Fibroblast of villous mesenchyme (primary cell): Measurements from ENCODE around the gene ZBTB16. TPM values are rescaled to one million over a fixed set of nuclear protein-coding genes. Genes with fewer than 3 reads are reported as not detected.

Experiments used
- DNase-seq: peaks from one replicate; pipeline ENCODE4 v3.0.0-alpha.2; 2010; ENCODE audit warnings: low read depth
- H3K4me3 ChIP-seq: 2 replicates; pipeline ENCODE4 v1.5.1; 2011; ENCODE audit warnings: low read depth, mild to moderate bottlenecking, low read length
- CTCF ChIP-seq: IDR thresholded peaks from 2 replicates; pipeline ENCODE4 v1.5.1; 2012; ENCODE audit warnings: low read depth, mild to moderate bottlenecking, low read length; ENCODE audit not compliant: insufficient read depth
- total RNA-seq: library from RNA; depleted of rRNA; stranded (reverse); fragments of >200 nt; gene quantifications from 2 replicates; pipeline ENCODE4 v1.2.3, GENCODE V29; 2012

ZBTB16 gene
- total RNA-seq, 1 donor = 0.86 TPM

DNA sequence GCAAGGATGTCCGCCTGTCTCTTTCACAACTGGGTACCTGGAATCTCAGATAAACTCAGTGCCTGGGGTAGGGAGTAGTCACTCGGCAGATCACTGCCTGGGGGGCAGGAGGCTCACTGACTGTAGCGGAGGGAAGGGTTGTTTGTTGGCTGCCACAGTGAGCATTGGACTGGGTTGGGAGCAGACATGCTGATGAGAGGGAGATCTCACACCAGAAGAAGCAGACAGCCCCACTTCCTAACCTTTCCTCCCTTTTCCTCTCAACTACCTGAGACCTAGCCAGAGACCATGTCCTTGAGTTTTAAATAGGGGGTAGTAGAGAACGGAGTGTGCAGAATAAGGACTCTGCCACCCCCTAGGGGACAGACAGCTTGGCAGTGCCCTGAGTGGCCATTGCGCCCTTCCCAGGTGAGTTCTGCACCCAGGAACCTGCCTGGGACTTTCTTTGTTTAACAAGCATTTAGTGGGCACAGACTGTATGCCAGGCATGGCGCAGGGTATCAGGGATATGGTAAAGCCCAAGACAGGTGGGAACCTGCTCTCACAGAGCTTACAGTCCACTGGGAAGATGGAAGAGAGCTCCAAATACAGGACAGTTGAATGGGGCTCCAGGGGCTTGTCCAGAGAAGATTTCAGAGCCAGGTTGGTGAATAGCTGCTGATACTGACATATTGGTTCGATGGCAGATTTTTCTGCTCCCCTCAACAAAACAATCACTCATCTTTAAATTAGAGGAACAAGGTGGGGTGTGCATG, 121.0 kb downstream of the ZBTB16 start:
- peak; percentile 67 for DNase-seq
- H3K4me3 ChIP-seq = peak overlapping the region; percentile 54
- peak; percentile 56 for TF ChIP-seq CTCF

GRCh38 chr11:114181195-114181594, 121.7 kb downstream of the ZBTB16 start:
- TF ChIP-seq CTCF = no peak
- DNase-seq = no peak
- no peak overlapping the region for H3K4me3 ChIP-seq

GRCh38 chr11:114181752-114182151, 122.2 kb downstream of the ZBTB16 start:
- no peak overlapping the region for H3K4me3 ChIP-seq
- DNase-seq = peak; percentile 58
- no peak for TF ChIP-seq CTCF

GRCh38 chr11:114182471-114183043, 123.0 kb downstream of the ZBTB16 start:
- no peak for DNase-seq
- no peak for TF ChIP-seq CTCF
- H3K4me3 ChIP-seq = no peak overlapping the region

DNA sequence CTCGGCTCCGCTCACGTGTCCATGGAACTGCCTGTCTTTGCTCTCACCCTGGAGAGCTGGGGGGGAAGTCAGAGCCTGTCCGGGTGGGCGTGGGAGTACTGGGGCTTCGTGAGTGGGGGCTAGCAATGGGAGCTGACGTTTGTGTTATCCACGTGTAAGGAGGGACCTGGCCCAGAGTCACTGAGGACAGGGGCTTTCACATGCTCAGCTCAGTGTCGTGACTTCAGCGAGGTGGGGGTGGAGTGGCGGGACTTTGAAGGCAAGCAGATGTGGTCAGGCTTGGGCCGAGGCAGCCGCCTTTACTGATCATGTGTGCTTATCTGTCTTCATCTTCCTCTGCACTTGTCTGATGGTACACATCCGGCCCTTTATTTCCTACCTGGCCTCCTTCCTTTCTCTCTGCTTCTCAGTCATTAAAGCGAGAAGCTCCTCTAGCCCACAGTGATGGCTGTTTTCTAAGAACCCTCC, 123.6 kb downstream of the ZBTB16 start:
- DNase-seq = no peak
- no peak overlapping the region for H3K4me3 ChIP-seq
- TF ChIP-seq CTCF = no peak

DNA sequence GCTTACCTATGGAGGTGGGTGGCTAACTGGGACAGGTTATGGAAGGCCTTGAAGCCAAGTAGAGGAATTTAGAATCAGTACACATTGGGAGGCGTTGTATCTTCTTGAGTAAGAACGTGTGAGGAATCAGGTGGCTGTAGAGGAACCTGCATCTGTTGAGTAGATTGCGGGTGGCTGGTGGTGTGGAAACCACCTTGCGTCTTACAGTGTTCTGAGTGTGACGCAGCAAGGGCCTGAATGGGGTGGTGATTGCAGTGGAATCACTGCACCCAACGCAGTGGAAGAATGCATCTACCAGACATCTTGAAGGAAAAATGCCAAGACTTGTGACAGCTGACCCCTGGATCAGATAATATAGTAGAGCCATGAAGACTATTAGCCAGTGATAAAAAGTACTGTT, 125.9 kb downstream of the ZBTB16 start:
- no peak for TF ChIP-seq CTCF
- no peak overlapping the region for H3K4me3 ChIP-seq

More for the DNA sequence above, 125.9 kb downstream of the ZBTB16 start:
- no peak for DNase-seq
